Pulmonary artery endothelial cell (primary cell): ENCODE measurements around the gene RIOK3. TPM values are rescaled to one million over a fixed set of nuclear protein-coding genes. Genes with fewer than 3 reads are reported as not detected.

Source experiments
- DNase-seq: peaks from one replicate; pipeline ENCODE4 v3.0.0-alpha.2; 2011; ENCODE audit warnings: low read depth, low spot score
- total RNA-seq: library from RNA; depleted of rRNA; stranded (reverse); fragments of >200 nt; gene quantifications from 2 replicates; pipeline ENCODE4 v1.2.3, GENCODE V29; 2014

RIOK3 gene
- total RNA-seq, 1 donor from 2014 or later, result 58.6 TPM

DNA sequence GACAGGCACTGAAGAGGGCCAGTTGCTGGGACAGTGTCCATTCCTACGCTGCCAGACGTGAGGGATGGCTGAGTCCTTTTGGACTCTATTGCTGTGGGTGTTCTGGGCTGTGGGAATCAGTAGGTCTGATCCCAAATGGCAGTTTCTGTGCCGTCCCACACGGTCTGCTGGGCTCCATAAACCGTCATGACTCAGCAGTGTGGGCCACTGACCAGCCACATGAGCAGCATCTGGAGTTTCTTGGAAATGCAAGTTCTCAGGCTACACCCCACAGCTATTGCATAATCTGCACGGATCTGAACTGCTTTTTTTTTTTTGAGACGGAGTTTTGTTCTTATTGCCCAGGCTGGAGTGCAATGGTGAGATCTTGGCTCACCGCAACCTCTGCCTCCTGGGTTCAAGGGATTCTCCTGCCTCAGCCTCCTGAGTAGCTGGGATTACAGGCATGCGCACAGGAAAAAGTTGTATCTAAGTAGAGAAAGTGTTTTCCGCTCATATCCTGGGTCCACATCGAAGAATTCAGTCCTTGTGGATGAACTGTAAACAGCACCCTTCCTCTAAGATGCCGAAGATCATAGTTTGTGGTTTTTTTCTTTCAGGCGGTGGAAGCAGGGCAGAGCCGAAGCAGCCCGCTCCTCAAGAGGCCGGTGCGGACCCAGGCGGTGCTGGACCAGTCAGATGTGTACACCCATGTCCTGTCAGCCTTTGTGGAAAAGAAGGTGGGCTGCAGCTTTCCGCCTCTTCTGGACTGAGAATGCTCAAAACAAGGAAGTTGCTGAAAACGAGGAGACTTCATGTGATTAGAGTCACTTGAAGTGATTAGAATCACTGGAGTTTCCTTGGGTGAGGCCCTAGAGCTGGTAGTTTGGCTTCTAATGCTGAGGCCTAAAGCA is 75.7 kb downstream of the RIOK3 start:
- DNase-seq, result no peak

DNA sequence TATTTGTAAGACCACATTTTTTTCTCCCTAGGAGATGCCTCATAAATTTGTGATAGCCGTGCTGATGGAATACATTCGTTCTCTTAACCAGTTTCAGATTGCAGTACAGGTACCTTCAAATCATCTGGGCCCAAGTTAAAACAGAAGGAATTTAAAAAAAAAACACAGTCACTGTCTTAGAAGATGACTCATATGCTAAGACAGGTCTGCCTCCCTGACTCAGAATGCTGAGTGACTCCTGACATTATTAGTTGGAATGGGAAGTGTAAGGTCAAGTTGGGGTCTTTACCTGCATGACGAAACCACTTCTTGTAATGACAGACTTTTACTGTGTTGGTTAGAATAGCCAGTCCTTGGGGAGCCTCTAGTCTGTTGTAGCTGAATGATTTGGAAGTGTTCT is 76.5 kb downstream of the RIOK3 start:
- no peak for DNase-seq

DNA sequence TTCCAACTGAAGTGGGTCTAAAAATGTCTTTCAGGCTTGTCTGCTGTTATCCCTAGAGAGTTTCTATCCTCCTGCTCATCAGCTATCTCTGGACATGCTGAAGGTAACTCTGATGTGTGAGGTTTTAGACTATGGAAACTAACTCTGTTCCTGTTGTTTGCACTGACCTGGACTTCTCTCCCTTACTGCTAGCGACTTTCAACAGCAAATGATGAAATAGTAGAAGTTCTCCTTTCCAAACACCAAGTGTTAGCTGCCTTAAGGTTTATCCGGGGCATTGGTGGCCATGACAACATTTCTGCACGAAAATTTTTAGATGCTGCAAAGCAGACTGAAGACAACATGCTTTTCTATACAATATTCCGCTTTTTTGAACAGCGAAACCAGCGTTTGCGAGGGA is 77.1 kb downstream of the RIOK3 start:
- DNase-seq, result no peak

DNA sequence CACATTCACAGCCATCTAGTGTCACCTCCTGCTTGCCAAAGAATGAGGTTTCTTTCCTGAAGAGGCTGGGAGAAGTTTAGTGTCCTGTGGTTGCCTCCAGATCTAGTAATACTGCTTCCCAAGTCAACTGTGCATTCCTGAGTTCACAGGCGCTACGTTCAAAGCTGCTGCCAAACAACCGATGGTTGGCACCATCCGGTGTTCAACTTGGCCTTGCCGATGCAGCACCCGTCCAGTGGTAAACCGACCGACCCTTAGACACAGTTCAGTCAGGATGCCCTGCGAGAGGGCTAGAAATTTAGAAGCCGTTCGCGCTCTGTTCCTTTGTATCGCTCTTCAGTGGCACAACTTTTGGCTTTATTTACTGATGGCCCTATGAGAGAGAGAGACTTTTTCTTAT is 78.8 kb downstream of the RIOK3 start:
- no peak for DNase-seq

Other genes with a start within 250 kb of the RIOK3 start
- 22.6 and 30.1 TPM in 2 replicates for gene RMC1, start 50.2 kb downstream of the RIOK3 start, total RNA-seq
- 26.5 and 56.3 TPM in 2 replicates for gene NPC1, start 133.2 kb downstream of the RIOK3 start, total RNA-seq
- 0.32 and 0.46 TPM in 2 replicates for gene ANKRD29, start 209.6 kb downstream of the RIOK3 start, total RNA-seq
- gene LAMA3, start 236.2 kb downstream of the RIOK3 start, total RNA-seq, result 4.7 and 5.5 TPM in 2 replicates